Right lobe of liver (tissue), 4 donors: Measurements from ENCODE around the gene VAV2.

Experiments used
- CTCF ChIP-seq, 4 donors: fragments of 200-600 bp in 3 of 4; fragments of 450-650 bp in 1 of 4; IDR thresholded peaks; one replicate each; pipeline versions ENCODE4 v1.5.1 to v1.8.0; 2016 to 2022; ENCODE audit warnings: antibody characterized with exemption in 4 of 4, mild to moderate bottlenecking in 2 of 4
- POLR2A ChIP-seq: fragments of 450-650 bp; IDR thresholded peaks from one replicate; pipeline ENCODE4 v1.6.1; 2017; ENCODE audit warnings: antibody characterized with exemption, mild to moderate bottlenecking
- donor health status: DM: no; HTN: no; CAD: no.
- donor health status: DM: no; HTN: no; CAD: no.
- donor health status: DM: no; HTN: yes; CAD: no.

- TF ChIP-seq CTCF (IDR thresholded peaks at IDR 0.05) (no peak), POLR2A (no peak)
Measured at GRCh38 chr9:133735931-133736330, 256.2 kb downstream of the VAV2 start.
